DMS79 (cell line): ENCODE measurements around the gene UMPS.
A peak's percentile ranks its signal among the peaks of the same experiment; 100 is the strongest.
"Not testable (repeated sequence)": the region's sequence is repeated elsewhere in the genome, so short reads cannot be mapped to it uniquely, and the experiment has no call there.

Source experiments
- DNase-seq: peaks from one replicate; lab custom pipeline; 2025; lab: John Stamatoyannopoulos, UW

UMPS gene

GRCh38 chr3:124780356-124780755 lies 50.1 kb downstream of the UMPS start:
- no peak for DNase-seq

- no peak for DNase-seq
Observed at GRCh38 chr3:124780761-124781475, 50.7 kb downstream of the UMPS start.

GRCh38 chr3:124781476-124782376 lies 51.5 kb downstream of the UMPS start:
- no peak for DNase-seq

- not testable (repeated sequence) for DNase-seq
Observed at GRCh38 chr3:124782377-124782712, 52.1 kb downstream of the UMPS start.

- no peak for DNase-seq
Observed at GRCh38 chr3:124783696-124784095, 53.4 kb downstream of the UMPS start.

- DNase-seq: no peak
Observed at GRCh38 chr3:124784686-124785382, 54.6 kb downstream of the UMPS start.

GRCh38 chr3:124785973-124786372 lies 55.7 kb downstream of the UMPS start:
- no peak for DNase-seq

- DNase-seq: no peak
Observed at GRCh38 chr3:124786511-124787241, 56.4 kb downstream of the UMPS start.

- no peak for DNase-seq
Observed at GRCh38 chr3:124787476-124788195, 57.4 kb downstream of the UMPS start.

- DNase-seq: no peak
Observed at GRCh38 chr3:124788254-124788745, 58.0 kb downstream of the UMPS start.

- DNase-seq: not testable (repeated sequence)
Observed at GRCh38 chr3:124789103-124789502, 58.9 kb downstream of the UMPS start.

- no peak for DNase-seq
Observed at GRCh38 chr3:124791142-124791541, 60.9 kb downstream of the UMPS start.

- peak; percentile 59 for DNase-seq
Observed at GRCh38 chr3:124791639-124792151, 61.4 kb downstream of the UMPS start.

GRCh38 chr3:124792341-124793040 lies 62.2 kb downstream of the UMPS start:
- no peak for DNase-seq

- no peak for DNase-seq
Observed at GRCh38 chr3:124793054-124793739, 62.9 kb downstream of the UMPS start.

- DNase-seq: no peak
Observed at GRCh38 chr3:124796477-124796876, 66.2 kb downstream of the UMPS start.

- DNase-seq: no peak
Observed at GRCh38 chr3:124797426-124797945, 67.2 kb downstream of the UMPS start.
